SK-N-MC (cell line): ENCODE results near the gene RPUSD4.

ENCODE experiments used
- DNase-seq: peaks from one replicate; pipeline ENCODE4 v3.0.0-alpha.2; 2011; ENCODE audit warnings: low read depth, low spot score
- H3K27ac ChIP-seq: fragments of 200-600 bp; sonication (generic); 2 replicates; pipeline ENCODE4 v1.5.1; 2016; ENCODE audit warnings: mixed run types
- H3K36me3 ChIP-seq: fragments of 200-600 bp; sonication (generic); 2 replicates; pipeline ENCODE4 v1.6.1; 2017; ENCODE audit warnings: antibody characterized with exemption, low read length, mixed read lengths; ENCODE audit not compliant: insufficient read depth
- H3K4me3 ChIP-seq: fragments of 200-600 bp; sonication (generic); 2 replicates; pipeline ENCODE4 v1.5.1; 2016
- H3K9ac ChIP-seq: fragments of 200-600 bp; sonication (generic); 2 replicates; pipeline ENCODE4 v1.8.0; 2017; ENCODE audit warnings: mixed run types, mixed read lengths; ENCODE audit not compliant: insufficient read length
- H3K9me3 ChIP-seq: fragments of 200-600 bp; sonication (generic); 2 replicates; pipeline ENCODE4 v1.6.1; 2017; ENCODE audit warnings: low read depth, mild to moderate bottlenecking, antibody characterized with exemption, low read length, moderate library complexity, mixed read lengths
- EZH2 ChIP-seq: fragments of 200-600 bp; sonication (generic); IDR thresholded peaks from one replicate; pipeline ENCODE4 v1.6.1; 2017; ENCODE audit warnings: antibody characterized with exemption
- FOXP2 ChIP-seq: optimal IDR thresholded peaks from 2 replicates; pipeline ENCODE3; 2011; ENCODE audit warnings: mild to moderate bottlenecking, moderate library complexity; ENCODE audit not compliant: insufficient read depth; ENCODE audit errors: extremely low read length, control extremely low read depth
- POLR2AphosphoS5 ChIP-seq: IDR thresholded peaks from 2 replicates; pipeline ENCODE4 v1.6.1; 2012; ENCODE audit warnings: mild to moderate bottlenecking, low read depth, low read length, borderline replicate concordance

The RPUSD4 gene

GRCh38 chr11:126159719-126160344 is 51.6 kb downstream of the RPUSD4 start:
- no peak overlapping the region for H3K27ac ChIP-seq
- H3K36me3 ChIP-seq: no peaks in the 10 kb centered on the region
- H3K4me3 ChIP-seq: no peak overlapping the region
- no peak overlapping the region for H3K9ac ChIP-seq
- no peak for TF ChIP-seq EZH2
- no peak for TF ChIP-seq FOXP2
- no peak for TF ChIP-seq POLR2AphosphoS5
- DNase-seq: no peak
- H3K9me3 ChIP-seq: no peaks in the 10 kb centered on the region

GRCh38 chr11:126158054-126158791 is 53.2 kb downstream of the RPUSD4 start:
- Histone ChIP-seq H3K9me3 (no peaks in the 10 kb centered on the region), H3K9ac (no peak overlapping the region), H3K4me3 (no peak overlapping the region), H3K27ac (no peak overlapping the region), H3K36me3 (no peaks in the 10 kb centered on the region)
- no peak for DNase-seq
- no peak for TF ChIP-seq FOXP2
- TF ChIP-seq POLR2AphosphoS5: no peak
- TF ChIP-seq EZH2: no peak

GRCh38 chr11:126157326-126158030 is 54.0 kb downstream of the RPUSD4 start:
- Histone ChIP-seq H3K9me3 (no peaks in the 10 kb centered on the region), H3K36me3 (no peaks in the 10 kb centered on the region), H3K27ac (no peak overlapping the region), H3K4me3 (no peak overlapping the region), H3K9ac (no peak overlapping the region)
- no peak for TF ChIP-seq POLR2AphosphoS5
- no peak for TF ChIP-seq FOXP2
- no peak for TF ChIP-seq EZH2
- DNase-seq: no peak

GRCh38 chr11:126156814-126157213 is 54.6 kb downstream of the RPUSD4 start:
- H3K27ac ChIP-seq: no peak overlapping the region
- no peaks in the 10 kb centered on the region for H3K36me3 ChIP-seq
- no peak overlapping the region for H3K9ac ChIP-seq
- no peak overlapping the region for H3K4me3 ChIP-seq
- TF ChIP-seq EZH2 (no peak), POLR2AphosphoS5 (no peak), FOXP2 (no peak)
- H3K9me3 ChIP-seq: no peaks in the 10 kb centered on the region
- no peak for DNase-seq

- H3K4me3 ChIP-seq: no peak overlapping the region
- no peak overlapping the region for H3K27ac ChIP-seq
- H3K9ac ChIP-seq: no peak overlapping the region
- no peak for DNase-seq
- H3K9me3 ChIP-seq: no peaks in the 10 kb centered on the region
- no peaks in the 10 kb centered on the region for H3K36me3 ChIP-seq
- no peak for TF ChIP-seq EZH2
- no peak for TF ChIP-seq POLR2AphosphoS5
- TF ChIP-seq FOXP2: no peak
These were observed 55.9 kb downstream of the RPUSD4 start for GRCh38 chr11:126155402-126156187.

- Histone ChIP-seq H3K27ac (no peak overlapping the region), H3K4me3 (no peak overlapping the region), H3K9me3 (no peaks in the 10 kb centered on the region), H3K36me3 (no peaks in the 10 kb centered on the region), H3K9ac (no peak overlapping the region)
- TF ChIP-seq EZH2 (no peak), POLR2AphosphoS5 (no peak)
- DNase-seq: no peak
These were observed 56.8 kb downstream of the RPUSD4 start for GRCh38 chr11:126154691-126155090.

- Histone ChIP-seq H3K4me3 (no peak overlapping the region), H3K9ac (no peak overlapping the region), H3K9me3 (no peaks in the 10 kb centered on the region), H3K27ac (no peak overlapping the region), H3K36me3 (no peaks in the 10 kb centered on the region)
- DNase-seq: no peak
- TF ChIP-seq EZH2 (no peak), POLR2AphosphoS5 (no peak), FOXP2 (no peak)
These were observed 57.5 kb downstream of the RPUSD4 start for GRCh38 chr11:126153972-126154371.

GRCh38 chr11:126153006-126153405 is 58.4 kb downstream of the RPUSD4 start:
- no peak overlapping the region for H3K9ac ChIP-seq
- no peak overlapping the region for H3K4me3 ChIP-seq
- H3K27ac ChIP-seq: peak overlapping the region; percentile 87
- DNase-seq: no peak
- H3K9me3 ChIP-seq: no peaks in the 10 kb centered on the region
- TF ChIP-seq EZH2 (no peak), FOXP2 (no peak), POLR2AphosphoS5 (no peak)
- H3K36me3 ChIP-seq: no peaks in the 10 kb centered on the region
